ENCODE results near the gene NXPE4. TPM values are rescaled to one million over a fixed set of nuclear protein-coding genes. Genes with fewer than 3 reads are reported as not detected.

NXPE4 gene
- total and polyA plus RNA-seq, 4 donors: not detected

- ATAC-seq (ENCODE audit: insufficient read depth, low FRiP score): no peak
- no peak overlapping the region for H3K4me3 ChIP-seq
- H3K36me3 ChIP-seq (ENCODE audit: control insufficient read depth in 4 of 4, insufficient read depth in 4 of 4, low read length in 4 of 4): no peaks in the 10 kb centered on the region
- WGBS, 2 donors: 83 to 88% methylated on average over 1 of the region's 1 CpG
- no peak for DNase-seq
- TF ChIP-seq, protein P1, sequence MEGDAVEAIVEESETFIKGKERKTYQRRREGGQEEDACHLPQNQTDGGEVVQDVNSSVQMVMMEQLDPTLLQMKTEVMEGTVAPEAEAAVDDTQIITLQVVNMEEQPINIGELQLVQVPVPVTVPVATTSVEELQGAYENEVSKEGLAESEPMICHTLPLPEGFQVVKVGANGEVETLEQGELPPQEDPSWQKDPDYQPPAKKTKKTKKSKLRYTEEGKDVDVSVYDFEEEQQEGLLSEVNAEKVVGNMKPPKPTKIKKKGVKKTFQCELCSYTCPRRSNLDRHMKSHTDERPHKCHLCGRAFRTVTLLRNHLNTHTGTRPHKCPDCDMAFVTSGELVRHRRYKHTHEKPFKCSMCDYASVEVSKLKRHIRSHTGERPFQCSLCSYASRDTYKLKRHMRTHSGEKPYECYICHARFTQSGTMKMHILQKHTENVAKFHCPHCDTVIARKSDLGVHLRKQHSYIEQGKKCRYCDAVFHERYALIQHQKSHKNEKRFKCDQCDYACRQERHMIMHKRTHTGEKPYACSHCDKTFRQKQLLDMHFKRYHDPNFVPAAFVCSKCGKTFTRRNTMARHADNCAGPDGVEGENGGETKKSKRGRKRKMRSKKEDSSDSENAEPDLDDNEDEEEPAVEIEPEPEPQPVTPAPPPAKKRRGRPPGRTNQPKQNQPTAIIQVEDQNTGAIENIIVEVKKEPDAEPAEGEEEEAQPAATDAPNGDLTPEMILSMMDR (IDR thresholded peaks at IDR 0.05; ENCODE audit: control extremely low read depth, extremely low read depth): no peak
- H3K27ac ChIP-seq (ENCODE audit: low read depth in 1 of 2, low read length in 1 of 2): no peak overlapping the region
- H3K9me3 ChIP-seq (ENCODE audit: control insufficient read depth in 4 of 4, insufficient read depth in 3 of 4, low read length in 3 of 4): no peaks in the 10 kb centered on the region
- H3K27me3 ChIP-seq (ENCODE audit: control insufficient read depth in 3 of 3, insufficient read depth in 3 of 3, low read length in 2 of 3): no peaks in the 10 kb centered on the region
- no peaks in the 10 kb centered on the region for H3K4me1 ChIP-seq (ENCODE audit: control insufficient read depth in 5 of 5, insufficient read depth in 5 of 5, low read length in 5 of 5)
- H3K9ac ChIP-seq (ENCODE audit: insufficient read depth in 1 of 2, low read length in 2 of 2): no peak overlapping the region
These were observed 30.8 kb downstream of the NXPE4 start for GRCh38 chr11:114564831-114565230.

GRCh38 chr11:114563077-114563476 lies 32.5 kb downstream of the NXPE4 start:
- Histone ChIP-seq H3K9me3 (ENCODE audit: control insufficient read depth in 4 of 4, insufficient read depth in 3 of 4, low read length in 3 of 4) (no peaks in the 10 kb centered on the region), H3K36me3 (ENCODE audit: control insufficient read depth in 4 of 4, insufficient read depth in 4 of 4, low read length in 4 of 4) (no peaks in the 10 kb centered on the region), H3K4me1 (ENCODE audit: control insufficient read depth in 5 of 5, insufficient read depth in 5 of 5, low read length in 5 of 5) (no peaks in the 10 kb centered on the region), H3K27ac (ENCODE audit: low read depth in 1 of 2, low read length in 1 of 2) (no peak overlapping the region), H3K4me3 (no peak overlapping the region), H3K9ac (ENCODE audit: insufficient read depth in 1 of 2, low read length in 2 of 2) (no peak overlapping the region), H3K27me3 (ENCODE audit: control insufficient read depth in 3 of 3, insufficient read depth in 3 of 3, low read length in 2 of 3) (no peaks in the 10 kb centered on the region)
- ATAC-seq (ENCODE audit: insufficient read depth, low FRiP score) (no peak), DNase-seq (no peak)
- WGBS, 2 donors: 83 to 87% methylated on average over 2 of the region's 2 CpGs
- TF ChIP-seq, protein P1 (IDR thresholded peaks at IDR 0.05; ENCODE audit: control extremely low read depth, extremely low read depth): no peak

DNA sequence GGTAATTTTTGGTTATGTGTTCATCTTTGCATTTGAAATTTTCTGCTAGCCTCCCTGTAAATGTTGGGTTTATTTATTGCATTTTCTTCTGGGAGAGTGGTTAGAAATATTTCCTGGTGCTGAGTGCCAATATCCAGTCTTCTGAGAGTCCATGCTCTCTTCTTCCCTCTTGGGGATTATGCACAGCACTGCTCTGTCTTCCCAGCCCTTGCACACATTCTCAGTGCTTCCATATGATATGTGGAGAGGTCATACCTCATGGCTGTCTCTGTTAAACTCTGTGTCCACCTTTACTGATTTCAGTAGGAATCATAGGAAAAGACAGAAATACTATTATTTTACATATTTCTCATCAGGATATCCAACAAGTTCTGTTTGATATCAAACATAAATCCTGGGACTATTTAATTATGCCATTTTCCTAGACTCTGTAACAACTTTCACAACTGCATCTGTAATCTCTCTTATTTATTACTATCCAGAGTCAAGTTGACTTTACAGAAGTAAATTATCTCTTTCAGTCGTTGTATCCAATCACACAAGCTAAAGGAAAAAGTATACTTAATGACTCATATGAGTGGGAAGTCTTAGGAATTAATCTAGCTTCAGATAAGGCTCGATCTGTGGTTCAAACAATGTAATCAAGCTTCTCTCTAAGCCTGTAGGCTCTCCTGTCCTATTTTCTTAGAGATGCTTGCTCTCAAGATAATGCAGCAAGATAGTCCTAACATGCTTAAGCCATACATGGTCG lies 33.2 kb downstream of the NXPE4 start:
- 40 to 66% methylated on average over 3 of the region's 3 CpGs for WGBS, 2 donors
- Histone ChIP-seq H3K27ac (ENCODE audit: low read depth in 1 of 2, low read length in 1 of 2) (no peak overlapping the region), H3K36me3 (ENCODE audit: control insufficient read depth in 4 of 4, insufficient read depth in 4 of 4, low read length in 4 of 4) (no peaks in the 10 kb centered on the region), H3K9me3 (ENCODE audit: control insufficient read depth in 4 of 4, insufficient read depth in 3 of 4, low read length in 3 of 4) (no peaks in the 10 kb centered on the region), H3K4me1 (ENCODE audit: control insufficient read depth in 5 of 5, insufficient read depth in 5 of 5, low read length in 5 of 5) (no peaks in the 10 kb centered on the region), H3K27me3 (ENCODE audit: control insufficient read depth in 3 of 3, insufficient read depth in 3 of 3, low read length in 2 of 3) (no peaks in the 10 kb centered on the region), H3K9ac (ENCODE audit: insufficient read depth in 1 of 2, low read length in 2 of 2) (no peak overlapping the region), H3K4me3 (no peak overlapping the region)
- TF ChIP-seq, protein P1 (IDR thresholded peaks at IDR 0.05; ENCODE audit: control extremely low read depth, extremely low read depth): no peak
- DNase-seq (no peak), ATAC-seq (ENCODE audit: insufficient read depth, low FRiP score) (no peak)
